Measurements from ENCODE around the gene LDLR. TPM values are rescaled to one million over a fixed set of nuclear protein-coding genes. Genes with fewer than 3 reads are reported as not detected.
"Not testable (repeated sequence)": the region's sequence is repeated elsewhere in the genome, so short reads cannot be mapped to it uniquely, and the experiment has no call there.

Gene LDLR
- total and polyA plus RNA-seq, 2 donors (not counting 1 experiment from before 2014, with no cell fraction given), result 187 to 427 TPM

DNA sequence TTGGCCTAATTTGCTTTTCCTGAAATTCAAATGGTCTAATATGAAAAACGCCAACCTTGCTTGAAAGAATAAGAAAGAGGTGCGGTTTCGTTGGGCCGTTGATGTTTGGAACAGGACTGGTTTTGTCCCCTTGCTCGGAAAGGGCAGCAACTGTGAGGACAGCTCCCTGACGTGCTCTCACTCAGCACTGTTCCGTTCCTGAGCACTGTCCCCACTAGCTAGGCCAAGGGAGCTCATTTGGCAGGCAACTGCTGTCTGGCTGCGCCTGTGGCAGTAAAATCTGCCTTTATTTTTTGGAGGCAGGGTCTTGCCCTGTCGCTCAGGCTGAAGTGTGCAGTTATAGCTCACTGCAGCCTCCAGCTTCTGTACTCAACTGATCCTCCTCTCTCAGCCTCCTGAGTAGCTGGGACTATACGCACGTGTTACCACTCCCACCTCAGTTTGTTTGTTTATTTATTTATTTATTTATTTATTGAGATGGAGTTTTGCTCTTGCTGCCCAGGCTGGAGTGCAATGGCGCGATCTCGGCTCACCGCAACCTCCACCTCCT is 4.5 kb downstream of the LDLR start:
- Histone ChIP-seq H3K36me3 (ENCODE audit: control insufficient read depth, insufficient read depth, low read length) (peaks cover 16% of the 10 kb centered on the region), H3K79me2 (ENCODE audit: control insufficient read depth, insufficient read depth, low read length) (peaks cover 91% of the 10 kb centered on the region), H3K4me1 (ENCODE audit: control insufficient read depth, extremely low read depth, insufficient read depth, low read length) (peaks cover 20% of the 10 kb centered on the region), H3K27ac (ENCODE audit: insufficient read depth, low read length) (peak overlapping the region; percentile 99), H3K27me3 (ENCODE audit: control insufficient read depth, insufficient read depth, low read length) (no peaks in the 10 kb centered on the region), H4K20me1 (ENCODE audit: control insufficient read depth, extremely low read depth, insufficient read depth, low read length) (peaks cover 4% of the 10 kb centered on the region), H3K4me3 (replicated peaks in 1 of 4; ENCODE audit: control extremely low read depth in 1 of 4, insufficient read depth in 1 of 4, low read depth in 3 of 4, low read length in 4 of 4) (peak overlapping the region in 1 of 4 experiments; percentile 11), H2AFZ (ENCODE audit: low read length) (no peak overlapping the region), H3K9ac (ENCODE audit: insufficient read depth, low read length) (no peak overlapping the region), H3K9me3 (ENCODE audit: control insufficient read depth, insufficient read depth, low read depth, low read length) (no peaks in the 10 kb centered on the region), H3K4me2 (ENCODE audit: extremely low read depth, insufficient read depth, low read length) (peak overlapping the region; percentile 63)
- TF ChIP-seq, protein P1, sequence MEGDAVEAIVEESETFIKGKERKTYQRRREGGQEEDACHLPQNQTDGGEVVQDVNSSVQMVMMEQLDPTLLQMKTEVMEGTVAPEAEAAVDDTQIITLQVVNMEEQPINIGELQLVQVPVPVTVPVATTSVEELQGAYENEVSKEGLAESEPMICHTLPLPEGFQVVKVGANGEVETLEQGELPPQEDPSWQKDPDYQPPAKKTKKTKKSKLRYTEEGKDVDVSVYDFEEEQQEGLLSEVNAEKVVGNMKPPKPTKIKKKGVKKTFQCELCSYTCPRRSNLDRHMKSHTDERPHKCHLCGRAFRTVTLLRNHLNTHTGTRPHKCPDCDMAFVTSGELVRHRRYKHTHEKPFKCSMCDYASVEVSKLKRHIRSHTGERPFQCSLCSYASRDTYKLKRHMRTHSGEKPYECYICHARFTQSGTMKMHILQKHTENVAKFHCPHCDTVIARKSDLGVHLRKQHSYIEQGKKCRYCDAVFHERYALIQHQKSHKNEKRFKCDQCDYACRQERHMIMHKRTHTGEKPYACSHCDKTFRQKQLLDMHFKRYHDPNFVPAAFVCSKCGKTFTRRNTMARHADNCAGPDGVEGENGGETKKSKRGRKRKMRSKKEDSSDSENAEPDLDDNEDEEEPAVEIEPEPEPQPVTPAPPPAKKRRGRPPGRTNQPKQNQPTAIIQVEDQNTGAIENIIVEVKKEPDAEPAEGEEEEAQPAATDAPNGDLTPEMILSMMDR (conservative IDR thresholded peaks at IDR 0.05 in 1 of 2, IDR thresholded peaks at IDR 0.05 in 1 of 2; ENCODE audit: low read depth in 1 of 2, low read length in 2 of 2), result no peak
- TF ChIP-seq EZH2 (IDR thresholded peaks at IDR 0.05; ENCODE audit: low read length, missing control alignments), result no peak
- no peak for DNase-seq (ENCODE audit: low read depth in 2 of 2)

- Histone ChIP-seq H3K27ac (ENCODE audit: insufficient read depth, low read length) (peak overlapping the region; percentile 57), H3K9me3 (ENCODE audit: control insufficient read depth, insufficient read depth, low read depth, low read length) (no peaks in the 10 kb centered on the region), H3K4me2 (ENCODE audit: extremely low read depth, insufficient read depth, low read length) (peak overlapping the region; percentile 56), H3K79me2 (ENCODE audit: control insufficient read depth, insufficient read depth, low read length) (peaks cover 96% of the 10 kb centered on the region), H3K27me3 (ENCODE audit: control insufficient read depth, insufficient read depth, low read length) (no peaks in the 10 kb centered on the region), H3K4me1 (ENCODE audit: control insufficient read depth, extremely low read depth, insufficient read depth, low read length) (peaks cover 20% of the 10 kb centered on the region), H2AFZ (ENCODE audit: low read length) (no peak overlapping the region), H4K20me1 (ENCODE audit: control insufficient read depth, extremely low read depth, insufficient read depth, low read length) (peaks cover 4% of the 10 kb centered on the region), H3K36me3 (ENCODE audit: control insufficient read depth, insufficient read depth, low read length) (peaks cover 16% of the 10 kb centered on the region), H3K4me3 (replicated peaks in 1 of 4; ENCODE audit: control extremely low read depth in 1 of 4, insufficient read depth in 1 of 4, low read depth in 3 of 4, low read length in 4 of 4) (peak overlapping the region in 2 of 4 experiments; percentile 19 to 30), H3K9ac (ENCODE audit: insufficient read depth, low read length) (no peak overlapping the region)
- no peak for TF ChIP-seq EZH2 (IDR thresholded peaks at IDR 0.05; ENCODE audit: low read length, missing control alignments)
- TF ChIP-seq, protein P1 (conservative IDR thresholded peaks at IDR 0.05 in 1 of 2, IDR thresholded peaks at IDR 0.05 in 1 of 2; ENCODE audit: low read depth in 1 of 2, low read length in 2 of 2), result no peak
- DNase-seq (ENCODE audit: low read depth in 2 of 2), result no peak
Measured at GRCh38 chr19:11094520-11094894, 5.2 kb downstream of the LDLR start.

GRCh38 chr19:11096210-11096841 is 7.1 kb downstream of the LDLR start:
- H3K4me2 ChIP-seq (ENCODE audit: extremely low read depth, insufficient read depth, low read length), result peak overlapping the region; percentile 33
- peak; percentile 77 to 82 for DNase-seq (ENCODE audit: low read depth in 2 of 2)
- peaks cover 20% of the 10 kb centered on the region for H3K4me1 ChIP-seq (ENCODE audit: control insufficient read depth, extremely low read depth, insufficient read depth, low read length)
- H3K27me3 ChIP-seq (ENCODE audit: control insufficient read depth, insufficient read depth, low read length), result no peaks in the 10 kb centered on the region
- no peak overlapping the region for H3K9ac ChIP-seq (ENCODE audit: insufficient read depth, low read length)
- no peaks in the 10 kb centered on the region for H3K9me3 ChIP-seq (ENCODE audit: control insufficient read depth, insufficient read depth, low read depth, low read length)
- H3K4me3 ChIP-seq (replicated peaks in 1 of 4; ENCODE audit: control extremely low read depth in 1 of 4, insufficient read depth in 1 of 4, low read depth in 3 of 4, low read length in 4 of 4), result no peak overlapping the region
- H2AFZ ChIP-seq (ENCODE audit: low read length), result no peak overlapping the region
- peak overlapping the region; percentile 57 for H3K27ac ChIP-seq (ENCODE audit: insufficient read depth, low read length)
- H3K36me3 ChIP-seq (ENCODE audit: control insufficient read depth, insufficient read depth, low read length), result peaks cover 19% of the 10 kb centered on the region
- H3K79me2 ChIP-seq (ENCODE audit: control insufficient read depth, insufficient read depth, low read length), result peaks cover 95% of the 10 kb centered on the region
- no peak for TF ChIP-seq EZH2 (IDR thresholded peaks at IDR 0.05; ENCODE audit: low read length, missing control alignments)
- TF ChIP-seq, protein P1 (conservative IDR thresholded peaks at IDR 0.05 in 1 of 2, IDR thresholded peaks at IDR 0.05 in 1 of 2; ENCODE audit: low read depth in 1 of 2, low read length in 2 of 2), result no peak
- peaks cover 4% of the 10 kb centered on the region for H4K20me1 ChIP-seq (ENCODE audit: control insufficient read depth, extremely low read depth, insufficient read depth, low read length)

- H2AFZ ChIP-seq (ENCODE audit: low read length); H3K27me3 ChIP-seq (ENCODE audit: control insufficient read depth, insufficient read depth, low read length); H3K9me3 ChIP-seq (ENCODE audit: control insufficient read depth, insufficient read depth, low read depth, low read length); DNase-seq (ENCODE audit: low read depth in 2 of 2); H4K20me1 ChIP-seq (ENCODE audit: control insufficient read depth, extremely low read depth, insufficient read depth, low read length); H3K9ac ChIP-seq (ENCODE audit: insufficient read depth, low read length); H3K4me3 ChIP-seq (replicated peaks in 1 of 4; ENCODE audit: control extremely low read depth in 1 of 4, insufficient read depth in 1 of 4, low read depth in 3 of 4, low read length in 4 of 4); H3K4me2 ChIP-seq (ENCODE audit: extremely low read depth, insufficient read depth, low read length): not testable (repeated sequence)
- Histone ChIP-seq H3K79me2 (ENCODE audit: control insufficient read depth, insufficient read depth, low read length) (peaks cover 90% of the 10 kb centered on the region), H3K36me3 (ENCODE audit: control insufficient read depth, insufficient read depth, low read length) (peaks cover 19% of the 10 kb centered on the region), H3K27ac (ENCODE audit: insufficient read depth, low read length) (peak overlapping the region; percentile 25), H3K4me1 (ENCODE audit: control insufficient read depth, extremely low read depth, insufficient read depth, low read length) (peaks cover 20% of the 10 kb centered on the region)
Measured at GRCh38 chr19:11097367-11097766, 8.1 kb downstream of the LDLR start.
